Astrocyte of the cerebellum (primary cell): Measurements from ENCODE around the gene TAF4B.

ENCODE experiments used
- DNase-seq: peaks from one replicate; pipeline ENCODE4 v3.0.0-alpha.2; 2011; ENCODE audit warnings: low read depth
- H3K4me3 ChIP-seq: 2 replicates; pipeline ENCODE4 v1.5.1; 2011; ENCODE audit warnings: mild to moderate bottlenecking, low read depth, low read length, moderate library complexity
- CTCF ChIP-seq: IDR thresholded peaks from 2 replicates; pipeline ENCODE4 v1.5.1; 2012; ENCODE audit warnings: low read length, low read depth, moderate library complexity, mild to moderate bottlenecking; ENCODE audit errors: missing control alignments
- in situ Hi-C: cut with HindIII; loops from 2 replicates; pipeline ENCODE4 v1.10.0; 2017; ENCODE audit warnings: low sequenced_read_pairs

Gene TAF4B

DNA sequence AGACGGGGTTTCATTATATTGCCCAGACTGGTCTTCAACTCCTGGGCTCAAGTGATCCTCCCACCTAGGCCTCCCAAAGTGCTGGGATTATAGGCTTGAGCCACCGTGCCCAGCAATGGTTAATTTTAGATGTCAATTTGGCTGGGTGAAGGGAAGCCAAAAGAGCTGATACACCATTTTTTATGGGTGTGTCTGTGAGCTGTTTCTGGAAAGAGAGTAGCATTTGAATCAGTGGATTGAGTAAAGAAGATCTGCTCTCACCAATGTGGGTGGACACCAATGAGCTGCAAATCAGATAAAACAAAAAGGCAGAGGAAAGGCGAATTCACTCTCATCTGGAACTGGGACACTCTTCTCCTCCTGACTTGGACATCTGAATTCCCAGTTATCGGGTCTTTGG lies 16.1 kb upstream of the TAF4B start:
- DNase-seq: no peak
- no peak overlapping the region for H3K4me3 ChIP-seq
- in situ Hi-C loops: no loop called here
- TF ChIP-seq CTCF: no peak

- DNase-seq: no peak
- TF ChIP-seq CTCF: no peak
- no peak overlapping the region for H3K4me3 ChIP-seq
- in situ Hi-C loops: no loop called here
These were observed 10.8 kb upstream of the TAF4B start for GRCh38 chr18:26215247-26215970.

- no peak overlapping the region for H3K4me3 ChIP-seq
- in situ Hi-C loops: no loop called here
- TF ChIP-seq CTCF: no peak
- no peak for DNase-seq
These were observed 1.1 kb upstream of the TAF4B start for GRCh38 chr18:26225022-26225693.

DNA sequence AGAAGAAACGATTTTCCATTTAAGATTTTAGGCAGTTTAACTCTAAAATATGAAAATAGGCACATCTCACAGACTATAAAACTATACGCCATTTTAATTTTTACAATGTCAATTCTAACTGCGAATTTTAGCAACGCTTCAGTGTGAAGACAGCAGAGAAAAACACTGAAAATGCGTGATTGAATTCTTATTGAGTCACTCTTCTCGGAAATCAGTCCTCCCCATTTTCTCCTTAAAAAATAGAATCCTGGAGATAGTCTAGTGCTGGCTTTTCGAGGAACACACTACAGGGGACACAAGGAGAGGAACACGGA lies 373 bp upstream of the TAF4B start:
- in situ Hi-C loops: no loop called here
- DNase-seq: no peak
- H3K4me3 ChIP-seq: peak overlapping the region; percentile 91
- no peak for TF ChIP-seq CTCF

DNA sequence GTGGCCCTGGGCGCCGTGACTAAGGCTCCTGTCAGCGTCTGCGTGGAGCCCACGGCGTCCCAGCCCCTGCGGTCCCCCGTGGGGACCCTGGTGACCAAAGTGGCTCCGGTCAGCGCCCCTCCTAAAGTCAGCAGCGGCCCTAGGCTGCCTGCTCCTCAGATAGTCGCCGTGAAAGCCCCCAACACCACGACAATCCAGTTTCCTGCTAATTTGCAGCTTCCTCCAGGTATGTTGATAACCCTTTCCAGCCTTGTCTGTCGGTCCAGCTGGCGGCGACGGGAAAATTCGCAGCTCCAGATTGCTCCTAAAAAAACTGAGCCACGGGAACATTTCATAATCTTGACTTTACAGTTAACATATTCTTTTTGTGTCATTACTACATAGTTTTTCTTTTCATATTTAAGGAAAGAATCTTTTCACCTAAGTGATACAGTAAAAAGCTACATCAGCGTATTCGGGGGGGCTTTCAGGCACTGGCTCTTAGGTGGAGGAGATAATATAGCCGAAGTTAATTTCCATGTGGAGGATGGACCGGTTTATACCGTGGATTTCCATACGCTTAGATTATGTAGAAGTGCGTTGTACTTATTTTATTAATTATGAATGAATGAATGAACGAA lies 916 bp downstream of the TAF4B start:
- in situ Hi-C loops: no loop called here
- peak overlapping the region; percentile 91 for H3K4me3 ChIP-seq
- no peak for TF ChIP-seq CTCF
- DNase-seq: no peak

DNA sequence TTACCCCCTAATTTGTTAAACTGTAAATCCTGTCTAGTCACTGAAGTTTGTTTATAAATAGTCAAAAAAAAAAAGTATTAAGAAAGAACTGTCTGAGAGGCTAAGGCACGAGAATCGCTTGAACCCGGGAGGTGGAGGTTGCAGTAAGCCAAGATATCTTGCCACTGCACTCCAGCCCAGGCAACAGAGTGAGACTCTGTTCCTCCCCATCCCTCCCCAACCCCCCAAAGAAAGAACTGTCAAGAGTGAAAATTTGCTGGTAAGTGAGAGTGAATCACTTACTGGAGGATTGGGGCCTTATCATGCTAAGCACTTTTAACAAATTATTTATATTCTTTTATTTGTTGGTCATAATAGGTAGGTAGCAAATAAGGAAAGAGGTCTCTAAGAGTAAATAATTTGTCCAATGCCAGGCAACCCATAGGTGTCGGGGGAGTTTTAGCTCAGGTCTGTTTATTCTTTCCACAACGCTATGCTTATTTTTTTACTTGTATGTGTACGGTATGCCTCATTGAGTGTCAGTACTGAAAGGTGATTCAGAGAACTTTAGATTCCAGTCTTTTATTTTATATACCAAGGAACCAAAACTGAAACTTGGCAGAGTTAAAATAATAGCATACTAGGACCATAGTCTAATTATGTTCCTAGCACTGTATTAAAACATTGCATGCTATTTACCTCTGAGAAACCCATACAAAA lies 2.5 kb downstream of the TAF4B start:
- DNase-seq: no peak
- no peak overlapping the region for H3K4me3 ChIP-seq
- TF ChIP-seq CTCF: no peak
- in situ Hi-C loops: no loop called here
